Lung (tissue), 12 donors: Measurements from ENCODE around the gene PLPPR3. TPM values are rescaled to one million over a fixed set of nuclear protein-coding genes. Genes with fewer than 3 reads are reported as not detected.
A peak's percentile ranks its signal among the peaks of the same experiment; 100 is the strongest.

ENCODE experiments used
- ATAC-seq: fragments of 200-7000 bp; cut with Tn5 transposase; one replicate; pipeline ENCODE4 v1.9.1; 2020; ENCODE audit warnings: moderate number of reproducible peaks; ENCODE audit not compliant: insufficient read depth, low FRiP score
- DNase-seq, 3 donors: peaks; one replicate each; pipeline ENCODE4 v3.0.0-alpha.2; 2013 to 2017
- H3K27ac ChIP-seq, 2 donors: one replicate each; pipeline ENCODE4 v1.5.1; 2013; ENCODE audit warnings: mild to moderate bottlenecking in 2 of 2, moderate library complexity in 2 of 2, control low read depth in 1 of 2, inconsistent platforms in 1 of 2, low read depth in 1 of 2, low read length in 1 of 2
- H3K27me3 ChIP-seq, 3 donors: one replicate each; pipeline ENCODE4 v1.5.1; 2013; ENCODE audit warnings: low read length in 2 of 3; ENCODE audit not compliant: control insufficient read depth in 3 of 3, insufficient read depth in 3 of 3
- H3K36me3 ChIP-seq, 4 donors: one replicate each; pipeline ENCODE4 v1.5.1; 2013; ENCODE audit warnings: low read length in 4 of 4, mild to moderate bottlenecking in 1 of 4, moderate library complexity in 1 of 4; ENCODE audit not compliant: control insufficient read depth in 4 of 4, insufficient read depth in 4 of 4
- H3K4me1 ChIP-seq, 5 donors: one replicate each; pipeline ENCODE4 v1.5.1; 2013; ENCODE audit warnings: low read length in 5 of 5, mild to moderate bottlenecking in 2 of 5, moderate library complexity in 1 of 5; ENCODE audit not compliant: control insufficient read depth in 5 of 5, insufficient read depth in 5 of 5
- H3K4me3 ChIP-seq: one replicate; pipeline ENCODE4 v1.5.1; 2013; ENCODE audit warnings: mild to moderate bottlenecking, control low read depth, moderate library complexity
- H3K9ac ChIP-seq, 2 donors: one replicate each; pipeline ENCODE4 v1.5.1; 2013; ENCODE audit warnings: low read length in 2 of 2, control low read depth in 1 of 2; ENCODE audit not compliant: insufficient read depth in 1 of 2
- H3K9me3 ChIP-seq, 4 donors: one replicate each; pipeline ENCODE4 v1.5.1; 2013; ENCODE audit warnings: low read length in 3 of 4, mild to moderate bottlenecking in 1 of 4, moderate library complexity in 1 of 4; ENCODE audit not compliant: control insufficient read depth in 4 of 4, insufficient read depth in 3 of 4
- WGBS, 2 donors: extraction: QIAGEN DNeasy Blood & Tissue Kit; methylation state at CpG; one replicate each; pipeline ENCODE4 v1.1.7; 2013; 5-methylcytosine and 5-hydroxymethylcytosine counted together
- polyA plus RNA-seq, 2 donors: library from polyadenylated mRNA; stranded (reverse); fragments of 200-250 nt; gene quantifications; one replicate each; pipeline ENCODE4 v1.2.1, GENCODE V29; 2013
- total RNA-seq, 2 donors: library from RNA; depleted of rRNA in 1 of 2; stranded (reverse); fragments of >200 nt in 1 of 2; gene quantifications; one replicate each; pipeline ENCODE4 v1.2.1, GENCODE V29; 2014 to 2021
- TF ChIP-seq, protein P1 (sequence below): IDR thresholded peaks from 2 replicates; pipeline ENCODE4 v1.5.1; 2012; ENCODE audit warnings: mild to moderate bottlenecking; ENCODE audit errors: control extremely low read depth, extremely low read depth
- donor health status: control.
- donor health status: control.
- donor health status: Bipolar disorder and iron deficiency.
- donor health status: healthy.
- donor health status: DM: yes; HTN: yes; CAD: no.

Gene PLPPR3
- total and polyA plus RNA-seq, 4 donors: 0.91 to 14.1 (median 6.1) TPM

GRCh38 chr19:801030-801860 is 20.5 kb downstream of the PLPPR3 start:
- DNase-seq (peak in 2 of 3 donors; percentile 47 to 54), ATAC-seq (no peak)
- Histone ChIP-seq H3K9ac (no peak overlapping the region), H3K9me3 (no peaks in the 10 kb centered on the region), H3K27me3 (no peaks in the 10 kb centered on the region), H3K4me3 (no peak overlapping the region), H3K4me1 (peaks cover 12 to 39% (median 33%) of the 10 kb centered on the region in 5 donors), H3K36me3 (peaks cover 18 to 49% (median 35%) of the 10 kb centered on the region in 4 donors), H3K27ac (peak overlapping the region; percentile 50 to 78)
- TF ChIP-seq, protein P1, sequence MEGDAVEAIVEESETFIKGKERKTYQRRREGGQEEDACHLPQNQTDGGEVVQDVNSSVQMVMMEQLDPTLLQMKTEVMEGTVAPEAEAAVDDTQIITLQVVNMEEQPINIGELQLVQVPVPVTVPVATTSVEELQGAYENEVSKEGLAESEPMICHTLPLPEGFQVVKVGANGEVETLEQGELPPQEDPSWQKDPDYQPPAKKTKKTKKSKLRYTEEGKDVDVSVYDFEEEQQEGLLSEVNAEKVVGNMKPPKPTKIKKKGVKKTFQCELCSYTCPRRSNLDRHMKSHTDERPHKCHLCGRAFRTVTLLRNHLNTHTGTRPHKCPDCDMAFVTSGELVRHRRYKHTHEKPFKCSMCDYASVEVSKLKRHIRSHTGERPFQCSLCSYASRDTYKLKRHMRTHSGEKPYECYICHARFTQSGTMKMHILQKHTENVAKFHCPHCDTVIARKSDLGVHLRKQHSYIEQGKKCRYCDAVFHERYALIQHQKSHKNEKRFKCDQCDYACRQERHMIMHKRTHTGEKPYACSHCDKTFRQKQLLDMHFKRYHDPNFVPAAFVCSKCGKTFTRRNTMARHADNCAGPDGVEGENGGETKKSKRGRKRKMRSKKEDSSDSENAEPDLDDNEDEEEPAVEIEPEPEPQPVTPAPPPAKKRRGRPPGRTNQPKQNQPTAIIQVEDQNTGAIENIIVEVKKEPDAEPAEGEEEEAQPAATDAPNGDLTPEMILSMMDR: no peak
- WGBS, 2 donors: 31 to 52% methylated on average over 28 to 29 of the region's 29 CpGs

GRCh38 chr19:800360-801029 is 21.3 kb downstream of the PLPPR3 start:
- DNase-seq (no peak), ATAC-seq (no peak)
- TF ChIP-seq, protein P1: no peak
- WGBS, 2 donors: 29 to 46% methylated on average over 16 to 17 of the region's 17 CpGs
- H3K9ac ChIP-seq: no peak overlapping the region
- H3K27ac ChIP-seq: peak overlapping the region; percentile 50 to 78
- H3K27me3 ChIP-seq: no peaks in the 10 kb centered on the region
- H3K9me3 ChIP-seq: no peaks in the 10 kb centered on the region
- peaks cover 12 to 41% (median 32%) of the 10 kb centered on the region in 5 donors for H3K4me1 ChIP-seq
- H3K4me3 ChIP-seq: no peak overlapping the region
- peaks cover 10 to 45% (median 30%) of the 10 kb centered on the region in 4 donors for H3K36me3 ChIP-seq

DNA sequence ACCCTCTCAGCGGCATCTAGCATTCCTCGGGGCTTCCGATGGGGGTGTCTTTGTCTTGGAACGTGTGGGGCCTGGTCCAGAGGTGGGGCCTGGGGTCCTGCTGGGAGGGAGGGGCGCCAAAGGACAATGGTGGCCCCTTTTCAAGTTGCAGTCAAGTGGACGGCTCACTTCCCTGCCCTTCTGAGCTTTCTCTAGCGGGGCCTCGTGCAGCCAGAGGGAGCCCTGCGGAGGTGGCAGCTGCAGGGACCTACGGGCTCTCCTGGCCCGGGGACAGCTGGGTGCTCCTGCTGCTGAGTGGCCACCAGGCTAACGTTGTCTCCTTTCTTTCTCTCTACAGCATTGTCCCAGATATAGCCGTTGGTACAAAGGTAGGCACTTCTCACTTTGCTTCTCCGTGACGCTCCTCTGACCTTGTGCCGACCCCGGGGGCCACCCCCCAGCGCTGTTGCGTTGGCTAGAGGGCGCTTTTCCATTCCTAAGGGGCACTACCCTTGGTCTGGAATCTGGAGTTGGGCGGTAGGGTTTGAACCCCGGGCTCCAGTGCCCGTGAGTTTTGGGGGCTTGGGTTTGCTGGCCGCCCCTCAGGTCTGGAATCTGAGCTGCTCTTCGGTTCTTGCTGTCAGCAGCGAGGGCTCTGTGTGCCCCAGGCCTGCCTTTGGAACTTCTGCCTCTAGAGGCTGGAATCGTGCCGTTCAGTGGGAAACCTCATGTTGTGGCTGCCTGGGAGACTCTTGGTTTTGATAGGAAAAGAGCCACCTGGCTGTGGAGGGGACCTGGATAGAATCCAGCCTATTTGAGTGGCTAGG is 22.5 kb downstream of the PLPPR3 start:
- peak overlapping the region; percentile 87 to 92 for H3K27ac ChIP-seq

More for the DNA sequence above, 22.5 kb downstream of the PLPPR3 start:
- TF ChIP-seq, protein P1: no peak
- Histone ChIP-seq H3K9ac (peak overlapping the region in 1 of 2 donors; percentile 8), H3K27me3 (no peaks in the 10 kb centered on the region), H3K36me3 (peaks cover 0 to 33% (median 22%) of the 10 kb centered on the region in 4 donors), H3K4me3 (peak overlapping the region; percentile 83), H3K9me3 (no peaks in the 10 kb centered on the region), H3K4me1 (peaks cover 12 to 41% (median 31%) of the 10 kb centered on the region in 5 donors)
- peak in 1 of 3 donors; percentile 56 for DNase-seq
- ATAC-seq: no peak
- WGBS, 2 donors: 10 to 11% methylated on average over 27 to 28 of the region's 28 CpGs
